ENCODE measurements around the gene JPT2.
A peak's percentile ranks its signal among the peaks of the same experiment; 100 is the strongest.

Gene JPT2

DNA sequence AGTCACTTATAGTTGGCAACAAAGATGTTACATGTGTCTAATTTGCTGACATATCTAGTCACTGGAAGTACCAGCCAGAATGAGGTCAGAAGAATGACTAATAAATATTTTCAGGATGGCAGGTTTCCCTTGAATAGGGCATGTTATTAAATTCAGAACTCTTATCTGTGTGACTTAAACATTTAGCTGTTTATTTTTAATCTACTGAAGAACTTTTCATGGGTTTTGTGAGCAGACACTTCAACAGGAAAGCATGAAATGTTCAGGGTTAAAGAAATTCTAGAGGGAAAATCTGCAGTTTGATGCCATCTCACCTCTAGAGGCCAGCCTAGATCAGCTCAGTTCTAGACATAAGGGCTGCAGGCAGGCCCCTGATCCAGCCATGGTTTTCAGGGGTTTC, 13.2 kb downstream of the JPT2 start:
- TF ChIP-seq ZNF629 (tag by site-specific recombination; IDR thresholded peaks at IDR 0.05) (peak; percentile 38; the same call in 1 of the 2 replicates), ZNF785 (tag by site-specific recombination; IDR thresholded peaks at IDR 0.05) (no peak)
- H3K4me3 ChIP-seq (ENCODE audit: low read depth, low read length) = no peak overlapping the region
- H3K9me3 ChIP-seq (ENCODE audit: control insufficient read depth, insufficient read depth, low read depth, low read length) = no peaks in the 10 kb centered on the region
- ChIA-PET POLR2A (interaction anchor here (0.5 to 2.5 kb wide), 2 partner anchors 14 to 80 kb away, joined by 8 to 16 read pairs; partner anchors contain the start of gene MAPK8IP3), CTCF (interaction anchor here (0.5 to 1.2 kb wide), 3 partner anchors 11 to 906 kb away, joined by 3 to 4 read pairs (median 4); no protein-coding TSS in a partner anchor)
- no peak overlapping the region for H3K27ac ChIP-seq (ENCODE audit: extremely low read depth, low read depth, low read length)
- H3K4me1 ChIP-seq (ENCODE audit: control insufficient read depth, insufficient read depth, low read length) = no peaks in the 10 kb centered on the region; the same call in 1 of the 2 replicates
- peaks cover 60 to 93% of the 10 kb centered on the region in 2 experiments for H3K36me3 ChIP-seq (ENCODE audit: control insufficient read depth in 2 of 2, insufficient read depth in 1 of 2, low read length in 2 of 2)

- ChIA-PET CTCF (interaction anchor here (0.7 kb wide), 1 partner anchor 311 kb away, joined by 3 read pairs; no protein-coding TSS in a partner anchor), POLR2A (interaction anchor here (1.4 kb wide), 1 partner anchor 14 kb away, joined by 3 read pairs; the partner anchor contains the start of gene JPT2)
- no peaks in the 10 kb centered on the region for H3K9me3 ChIP-seq (ENCODE audit: control insufficient read depth, insufficient read depth, low read depth, low read length)
- peaks cover 58 to 93% of the 10 kb centered on the region in 2 experiments for H3K36me3 ChIP-seq (ENCODE audit: control insufficient read depth in 2 of 2, insufficient read depth in 1 of 2, low read length in 2 of 2)
- no peak overlapping the region for H3K27ac ChIP-seq (ENCODE audit: extremely low read depth, low read depth, low read length)
- H3K4me1 ChIP-seq (ENCODE audit: control insufficient read depth, insufficient read depth, low read length) = no peaks in the 10 kb centered on the region; the same call in 1 of the 2 replicates
- H3K4me3 ChIP-seq (ENCODE audit: low read depth, low read length) = no peak overlapping the region
- no peak for TF ChIP-seq ZFP37 (tag by site-specific recombination; IDR thresholded peaks at IDR 0.05)
- TF ChIP-seq, protein P1, sequence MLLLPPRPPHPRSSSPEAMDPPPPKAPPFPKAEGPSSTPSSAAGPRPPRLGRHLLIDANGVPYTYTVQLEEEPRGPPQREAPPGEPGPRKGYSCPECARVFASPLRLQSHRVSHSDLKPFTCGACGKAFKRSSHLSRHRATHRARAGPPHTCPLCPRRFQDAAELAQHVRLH (tag by site-specific recombination; IDR thresholded peaks at IDR 0.05) = no peak
- TF ChIP-seq ZSCAN18 (tag by site-specific recombination; IDR thresholded peaks at IDR 0.05) = no peak
- TF ChIP-seq SP2 (tag by site-specific recombination; IDR thresholded peaks at IDR 0.05) = no peak
- TF ChIP-seq ZNF596 (tag by site-specific recombination; IDR thresholded peaks at IDR 0.05) = no peak
- TF ChIP-seq ZNF658 (tag by site-specific recombination; IDR thresholded peaks at IDR 0.05) = no peak
- TF ChIP-seq, protein P2, sequence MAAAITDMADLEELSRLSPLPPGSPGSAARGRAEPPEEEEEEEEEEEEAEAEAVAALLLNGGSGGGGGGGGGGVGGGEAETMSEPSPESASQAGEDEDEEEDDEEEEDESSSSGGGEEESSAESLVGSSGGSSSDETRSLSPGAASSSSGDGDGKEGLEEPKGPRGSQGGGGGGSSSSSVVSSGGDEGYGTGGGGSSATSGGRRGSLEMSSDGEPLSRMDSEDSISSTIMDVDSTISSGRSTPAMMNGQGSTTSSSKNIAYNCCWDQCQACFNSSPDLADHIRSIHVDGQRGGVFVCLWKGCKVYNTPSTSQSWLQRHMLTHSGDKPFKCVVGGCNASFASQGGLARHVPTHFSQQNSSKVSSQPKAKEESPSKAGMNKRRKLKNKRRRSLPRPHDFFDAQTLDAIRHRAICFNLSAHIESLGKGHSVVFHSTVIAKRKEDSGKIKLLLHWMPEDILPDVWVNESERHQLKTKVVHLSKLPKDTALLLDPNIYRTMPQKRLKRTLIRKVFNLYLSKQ (tag by site-specific recombination; IDR thresholded peaks at IDR 0.05; ENCODE audit: borderline replicate concordance) = no peak
- 0 out of 2 replicates have a peak, but pooled peaks have one; percentile 7 for TF ChIP-seq EGR2 (tag by site-specific recombination; IDR thresholded peaks at IDR 0.05; ENCODE audit: low read depth)
Observed at GRCh38 chr16:1691956-1692355, 13.9 kb downstream of the JPT2 start.

GRCh38 chr16:1696863-1697262, 18.8 kb downstream of the JPT2 start:
- POLR2A ChIA-PET = interaction anchor here (1.4 kb wide), 1 partner anchor 9 kb away, joined by 4 read pairs; the partner anchor contains the start of gene MAPK8IP3
- CTCF ChIA-PET = interaction anchor here (0.8 kb wide), 1 partner anchor 9 kb away, joined by 4 read pairs; the partner anchor contains the start of gene MAPK8IP3

GRCh38 chr16:1698680-1699079, 20.6 kb downstream of the JPT2 start:
- Histone ChIP-seq H3K4me1 (ENCODE audit: control insufficient read depth, insufficient read depth, low read length) (no peaks in the 10 kb centered on the region), H3K4me3 (ENCODE audit: low read depth, low read length) (no peak overlapping the region), H3K27ac (ENCODE audit: extremely low read depth, low read depth, low read length) (no peak overlapping the region), H3K36me3 (ENCODE audit: control insufficient read depth in 2 of 2, insufficient read depth in 1 of 2, low read length in 2 of 2) (peaks cover 37 to 94% of the 10 kb centered on the region in 2 experiments), H3K9me3 (ENCODE audit: control insufficient read depth, insufficient read depth, low read depth, low read length) (no peaks in the 10 kb centered on the region)
- ChIA-PET CTCF (no interaction called here), POLR2A (no interaction called here)
- TF ChIP-seq, protein P3, sequence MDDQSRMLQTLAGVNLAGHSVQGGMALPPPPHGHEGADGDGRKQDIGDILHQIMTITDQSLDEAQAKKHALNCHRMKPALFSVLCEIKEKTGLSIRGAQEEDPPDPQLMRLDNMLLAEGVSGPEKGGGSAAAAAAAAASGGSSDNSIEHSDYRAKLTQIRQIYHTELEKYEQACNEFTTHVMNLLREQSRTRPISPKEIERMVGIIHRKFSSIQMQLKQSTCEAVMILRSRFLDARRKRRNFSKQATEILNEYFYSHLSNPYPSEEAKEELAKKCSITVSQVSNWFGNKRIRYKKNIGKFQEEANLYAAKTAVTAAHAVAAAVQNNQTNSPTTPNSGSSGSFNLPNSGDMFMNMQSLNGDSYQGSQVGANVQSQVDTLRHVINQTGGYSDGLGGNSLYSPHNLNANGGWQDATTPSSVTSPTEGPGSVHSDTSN (CRISPR knock-in tag; IDR thresholded peaks at IDR 0.05) = no peak
- no peak for TF ChIP-seq ZXDB (tag by site-specific recombination; IDR thresholded peaks at IDR 0.05)
- no peak for TF ChIP-seq ZNF830 (tag by site-specific recombination; IDR thresholded peaks at IDR 0.05; ENCODE audit: low read depth)
- TF ChIP-seq SP3 (tag by site-specific recombination; IDR thresholded peaks at IDR 0.05) = no peak
- no peak for TF ChIP-seq PRDM1 (tag by site-specific recombination; IDR thresholded peaks at IDR 0.05)
- no peak for TF ChIP-seq WT1 (tag by site-specific recombination; IDR thresholded peaks at IDR 0.05)
- TF ChIP-seq ZBTB26 (tag by site-specific recombination; optimal IDR thresholded peaks at IDR 0.05) = no peak
- TF ChIP-seq YY2 (tag by site-specific recombination; IDR thresholded peaks at IDR 0.05) = no peak
- no peak for TF ChIP-seq ZNF391 (tag by site-specific recombination; IDR thresholded peaks at IDR 0.05; ENCODE audit: borderline replicate concordance, low read depth)
- TF ChIP-seq ZNF311 (tag by site-specific recombination; IDR thresholded peaks at IDR 0.05; ENCODE audit: borderline replicate concordance) = no peak
- no peak for TF ChIP-seq GLIS1 (tag by site-specific recombination; IDR thresholded peaks at IDR 0.05)

More at GRCh38 chr16:1696863-1697262, 18.8 kb downstream of the JPT2 start:
- no peak for TF ChIP-seq SP7 (tag by site-specific recombination; IDR thresholded peaks at IDR 0.05)
- TF ChIP-seq SCRT2 (tag by site-specific recombination; IDR thresholded peaks at IDR 0.05) = peak; percentile 89
- peak; percentile 92 for TF ChIP-seq ZNF146 (tag by site-specific recombination; IDR thresholded peaks at IDR 0.05)
- peak; percentile 68; the same call in 1 of the 2 replicates for TF ChIP-seq SCRT1 (tag by site-specific recombination; IDR thresholded peaks at IDR 0.05; ENCODE audit: borderline replicate concordance)
- peak; percentile 29 for TF ChIP-seq SETDB1 (IDR thresholded peaks at IDR 0.05; ENCODE audit: insufficient read length, low read length)
- H3K27ac ChIP-seq (ENCODE audit: extremely low read depth, low read depth, low read length) = no peak overlapping the region
- H3K9me3 ChIP-seq (ENCODE audit: control insufficient read depth, insufficient read depth, low read depth, low read length) = no peaks in the 10 kb centered on the region
- no peaks in the 10 kb centered on the region for H3K4me1 ChIP-seq (ENCODE audit: control insufficient read depth, insufficient read depth, low read length)
- no peak overlapping the region for H3K4me3 ChIP-seq (ENCODE audit: low read depth, low read length)
- peaks cover 45 to 96% of the 10 kb centered on the region in 2 experiments for H3K36me3 ChIP-seq (ENCODE audit: control insufficient read depth in 2 of 2, insufficient read depth in 1 of 2, low read length in 2 of 2)
